GM10266 (cell line): ENCODE data around the gene ARHGAP24.

Experiments used
- DNase-seq: peaks from one replicate; pipeline ENCODE4 v3.0.0; 2012; ENCODE audit errors: extremely low spot score
- TF ChIP-seq, protein P1 (sequence below): IDR thresholded peaks from 2 replicates; pipeline ENCODE4 v1.5.1; 2012; ENCODE audit warnings: mild to moderate bottlenecking, low read depth; ENCODE audit not compliant: control insufficient read depth, insufficient read depth; ENCODE audit errors: missing control alignments

ARHGAP24 gene

DNA sequence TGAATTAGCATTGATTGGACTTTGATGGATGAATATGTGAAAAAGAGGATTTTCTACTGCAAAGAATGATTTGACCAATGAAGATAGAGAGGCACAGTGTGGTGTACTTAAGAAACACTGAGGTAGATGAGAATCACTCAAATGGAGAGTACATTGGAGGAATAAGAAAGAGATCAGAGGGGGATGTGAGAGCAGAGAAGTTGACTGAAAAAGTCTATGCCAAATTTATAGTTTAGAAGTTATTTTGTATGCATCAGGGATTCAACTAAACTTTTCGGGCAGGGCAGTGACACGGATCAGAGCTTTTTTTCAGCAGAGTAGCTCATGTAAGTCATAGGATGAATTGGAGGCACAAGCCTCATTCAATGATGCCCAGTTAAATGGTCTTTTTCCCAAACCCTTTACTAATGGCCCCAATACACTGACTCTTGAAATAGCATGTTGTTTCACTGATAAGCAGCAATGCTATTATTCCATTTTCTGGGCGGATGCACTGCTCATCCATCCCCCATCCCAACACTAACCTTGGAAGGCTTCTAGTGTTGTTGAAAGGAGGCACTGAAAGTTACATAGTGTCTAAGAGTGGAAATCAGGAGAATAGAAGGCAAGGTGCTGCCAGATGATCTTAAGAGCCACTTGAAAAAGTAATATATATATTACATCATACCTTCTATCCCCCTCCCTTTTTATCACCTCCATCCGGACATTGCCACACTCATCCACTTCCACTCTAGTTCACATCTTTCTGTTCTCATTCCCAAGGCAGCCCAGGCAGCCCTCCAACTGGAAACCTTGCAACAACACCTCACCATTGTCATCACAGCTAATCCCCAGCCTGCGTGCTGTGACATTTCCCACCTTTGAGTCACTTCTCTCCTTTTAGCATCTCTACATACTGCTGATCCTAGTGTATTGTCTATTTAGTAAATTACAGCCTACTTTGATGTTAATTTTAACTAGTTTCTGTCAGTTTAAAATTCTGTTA is 46.1 kb downstream of the ARHGAP24 start:
- DNase-seq, result no peak
- TF ChIP-seq, protein P1, sequence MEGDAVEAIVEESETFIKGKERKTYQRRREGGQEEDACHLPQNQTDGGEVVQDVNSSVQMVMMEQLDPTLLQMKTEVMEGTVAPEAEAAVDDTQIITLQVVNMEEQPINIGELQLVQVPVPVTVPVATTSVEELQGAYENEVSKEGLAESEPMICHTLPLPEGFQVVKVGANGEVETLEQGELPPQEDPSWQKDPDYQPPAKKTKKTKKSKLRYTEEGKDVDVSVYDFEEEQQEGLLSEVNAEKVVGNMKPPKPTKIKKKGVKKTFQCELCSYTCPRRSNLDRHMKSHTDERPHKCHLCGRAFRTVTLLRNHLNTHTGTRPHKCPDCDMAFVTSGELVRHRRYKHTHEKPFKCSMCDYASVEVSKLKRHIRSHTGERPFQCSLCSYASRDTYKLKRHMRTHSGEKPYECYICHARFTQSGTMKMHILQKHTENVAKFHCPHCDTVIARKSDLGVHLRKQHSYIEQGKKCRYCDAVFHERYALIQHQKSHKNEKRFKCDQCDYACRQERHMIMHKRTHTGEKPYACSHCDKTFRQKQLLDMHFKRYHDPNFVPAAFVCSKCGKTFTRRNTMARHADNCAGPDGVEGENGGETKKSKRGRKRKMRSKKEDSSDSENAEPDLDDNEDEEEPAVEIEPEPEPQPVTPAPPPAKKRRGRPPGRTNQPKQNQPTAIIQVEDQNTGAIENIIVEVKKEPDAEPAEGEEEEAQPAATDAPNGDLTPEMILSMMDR, result no peak

DNA sequence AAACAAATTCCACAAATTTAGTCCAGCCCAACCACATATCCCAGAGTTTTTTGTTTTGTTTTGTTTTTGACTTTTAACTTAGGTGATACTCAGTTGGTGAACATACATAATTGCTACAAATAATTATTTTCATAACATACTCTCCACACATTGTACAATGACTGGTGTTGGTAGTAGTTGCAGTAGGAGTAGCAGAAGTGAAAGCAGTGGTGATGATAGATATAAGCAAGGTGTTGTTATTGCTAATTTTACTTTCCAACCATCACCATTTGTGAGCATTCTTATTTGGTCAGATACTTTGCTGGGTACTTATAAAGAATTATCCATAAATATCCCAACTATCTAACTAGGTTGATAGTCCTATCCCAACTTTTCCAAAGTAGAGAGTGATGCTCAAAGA is 47.3 kb downstream of the ARHGAP24 start:
- no peak for DNase-seq

DNA sequence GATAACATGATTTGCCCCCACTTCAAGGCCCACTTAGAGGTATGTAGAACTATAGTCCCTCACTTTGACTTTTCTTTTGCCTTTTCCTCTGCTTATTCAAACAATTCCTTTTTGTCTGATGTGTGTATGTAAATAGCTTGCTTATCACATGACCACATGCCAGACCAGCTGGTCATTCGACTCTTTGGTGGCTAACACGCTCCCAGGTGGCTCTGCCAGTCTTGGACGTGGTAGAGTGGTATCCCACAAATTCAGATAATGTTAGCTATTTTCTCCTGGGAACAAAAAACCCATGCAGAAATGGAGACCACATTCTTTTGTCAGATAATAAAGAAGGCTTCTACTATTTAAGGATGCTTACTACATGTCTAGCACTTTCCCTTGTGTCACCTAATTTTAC is 47.9 kb downstream of the ARHGAP24 start:
- TF ChIP-seq, protein P1, result no peak
- DNase-seq, result no peak

More for the DNA sequence above, 47.3 kb downstream of the ARHGAP24 start:
- TF ChIP-seq, protein P1, result no peak

DNA sequence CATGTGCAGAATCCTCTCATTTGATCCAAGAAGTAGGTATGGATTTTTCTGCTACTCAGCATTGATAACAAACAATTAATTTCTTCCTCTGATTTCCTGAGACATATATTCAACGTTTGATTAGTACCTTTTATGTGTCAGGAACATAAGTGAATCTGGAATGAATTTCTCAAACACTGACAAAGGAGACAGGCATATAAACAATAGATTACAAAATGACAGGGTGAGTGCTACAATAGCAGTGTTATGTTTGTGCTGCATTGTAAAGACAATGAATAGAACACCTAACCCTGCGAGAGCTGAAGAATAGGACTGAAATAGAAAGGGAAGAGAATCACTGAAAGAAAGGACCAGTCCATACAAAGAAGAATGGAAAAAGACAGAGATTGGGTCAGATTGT is 52.9 kb downstream of the ARHGAP24 start:
- TF ChIP-seq, protein P1, result no peak
- DNase-seq, result no peak

DNA sequence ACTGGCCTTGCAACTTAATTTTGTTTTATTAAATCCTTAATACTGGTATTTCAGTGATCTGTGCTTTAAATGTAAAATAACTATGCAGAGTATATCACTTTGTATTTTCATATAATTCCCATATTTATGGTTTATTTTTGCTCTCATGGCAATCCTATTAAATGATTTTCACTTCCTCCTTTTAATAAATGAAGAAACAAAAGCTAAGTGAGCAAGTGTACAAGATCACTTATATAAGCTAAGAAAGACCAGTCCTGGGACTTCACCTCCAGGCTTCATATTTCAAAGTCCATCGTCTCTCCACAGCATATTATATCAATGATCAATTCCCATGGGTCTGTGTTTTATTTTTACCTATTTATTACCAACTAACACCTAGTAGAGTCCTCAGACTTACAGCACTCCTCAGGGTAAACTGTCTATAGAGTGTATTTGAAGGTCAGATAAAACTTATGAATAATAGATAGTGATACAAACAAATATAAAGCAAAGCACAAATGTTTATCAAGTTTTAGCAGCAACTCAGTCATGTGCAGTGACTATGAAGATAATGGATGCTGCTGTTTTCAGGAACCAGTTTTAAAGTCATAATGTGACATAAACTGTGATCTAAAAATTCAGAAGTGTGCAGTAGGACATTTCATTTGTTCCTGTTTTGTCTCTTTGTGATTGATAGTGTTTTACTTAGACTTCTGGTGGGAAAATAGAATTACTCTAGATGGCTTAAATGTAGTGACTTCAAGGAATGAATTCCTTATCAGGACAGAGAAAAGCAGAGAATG is 56.8 kb downstream of the ARHGAP24 start:
- DNase-seq, result no peak
- TF ChIP-seq, protein P1, result no peak

DNA sequence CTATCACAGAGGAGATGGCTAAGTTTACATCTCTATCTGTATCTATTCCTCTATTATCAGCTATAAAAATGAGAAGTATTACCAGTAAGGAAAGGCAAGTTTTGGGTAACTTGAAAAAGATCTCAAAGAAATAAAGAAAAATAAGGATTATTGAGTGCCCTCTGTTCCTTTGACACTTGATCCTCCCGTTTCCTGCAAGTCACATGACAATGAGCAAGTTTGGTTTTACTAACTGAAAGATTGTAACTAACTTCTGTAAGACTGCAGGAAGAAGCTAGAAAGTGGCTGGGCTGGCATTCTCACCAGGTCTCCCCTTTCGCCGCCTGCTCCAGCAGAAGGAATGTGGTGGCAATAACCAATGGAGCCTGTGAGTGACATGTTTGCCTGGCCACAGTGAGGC is 59.2 kb downstream of the ARHGAP24 start:
- TF ChIP-seq, protein P1, result no peak
- no peak for DNase-seq

DNA sequence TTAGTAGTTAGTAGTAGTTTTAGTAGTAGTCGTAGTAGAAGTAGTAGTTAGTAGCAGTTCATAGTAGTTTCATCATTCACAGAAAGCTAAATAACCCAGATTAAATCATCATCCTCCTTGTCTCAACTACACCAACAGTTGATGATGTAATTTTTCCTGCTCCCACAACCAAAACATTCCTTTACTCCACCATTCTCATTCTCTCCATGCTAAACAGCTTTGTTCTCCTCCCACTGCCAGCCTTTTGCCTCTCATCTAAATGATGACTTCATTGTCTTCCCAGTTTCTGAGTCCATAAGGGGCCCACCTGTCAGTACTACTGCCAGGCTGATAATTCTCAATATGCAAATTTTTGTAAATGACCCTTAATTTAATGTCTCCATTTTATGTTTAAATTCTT is 68.9 kb downstream of the ARHGAP24 start:
- no peak for DNase-seq
- TF ChIP-seq, protein P1, result no peak
